HEK293 (cell line): Measurements from ENCODE around the gene TMEM100.

Experiments
- CTCF ChIA-PET: fragments of 350-600 bp; formaldehyde crosslinking; extraction: SDS; loops from one replicate; lab custom pipeline; 2021; ENCODE audit warnings: antibody characterized with exemption; lab: Yijun Ruan, JAX
- POLR2A ChIA-PET: fragments of 300-600 bp; formaldehyde crosslinking; extraction: SDS; loops from one replicate; lab custom pipeline; 2020; ENCODE audit warnings: antibody characterized with exemption, inconsistent platforms; lab: Yijun Ruan, JAX
- H3K27ac ChIP-seq: fragments of 200-500 bp; sonication (Bioruptor generic); 2 replicates; pipeline ENCODE4 v1.5.1; 2014; ENCODE audit warnings: low read depth, low read length, control low read depth, inconsistent platforms; ENCODE audit errors: extremely low read depth
- H3K36me3 ChIP-seq, 2 experiments: fragments of 200-500 bp in 1 of 2; sonication (Bioruptor generic) in 1 of 2; 1 replicate in 1 of 2; 2 replicates in 1 of 2; pipeline ENCODE4 v1.5.1; 2014 to 2017; ENCODE audit warnings: inconsistent platforms in 2 of 2, low read length in 2 of 2; ENCODE audit not compliant: control insufficient read depth in 2 of 2, insufficient read depth in 1 of 2
- H3K4me1 ChIP-seq: fragments of 200-500 bp; sonication (Bioruptor generic); 2 replicates; pipeline ENCODE4 v1.5.1; 2014; ENCODE audit warnings: mild to moderate bottlenecking, low read length, inconsistent platforms; ENCODE audit not compliant: control insufficient read depth, insufficient read depth
- H3K4me3 ChIP-seq: 2 replicates; pipeline ENCODE4 v1.5.1; 2011; ENCODE audit warnings: low read depth, mild to moderate bottlenecking, control low read depth, low read length, moderate library complexity
- H3K9me3 ChIP-seq: fragments of 200-500 bp; sonication (Bioruptor generic); 2 replicates; pipeline ENCODE4 v1.5.1; 2014; ENCODE audit warnings: low read depth, low read length, inconsistent platforms; ENCODE audit not compliant: control insufficient read depth, insufficient read depth
- BCL11A ChIP-seq: fragments of 450-650 bp; formaldehyde crosslinking; IDR thresholded peaks from 2 replicates; pipeline ENCODE4 v1.5.1; 2016; ENCODE audit warnings: low read depth, missing biosample characterization, missing genetic modification characterization
- SP2 ChIP-seq: fragments of 450-650 bp; formaldehyde crosslinking; IDR thresholded peaks from 2 replicates; pipeline ENCODE4 v1.5.1; 2016; ENCODE audit warnings: missing biosample characterization, missing genetic modification characterization
- SP3 ChIP-seq: fragments of 450-650 bp; formaldehyde crosslinking; IDR thresholded peaks from 2 replicates; pipeline ENCODE4 v1.5.1; 2016; ENCODE audit warnings: missing biosample characterization, missing genetic modification characterization
- WT1 ChIP-seq: fragments of 450-650 bp; formaldehyde crosslinking; IDR thresholded peaks from 2 replicates; pipeline ENCODE4 v1.5.1; 2016; ENCODE audit warnings: missing biosample characterization, missing genetic modification characterization
- ZBTB48 ChIP-seq: fragments of 450-650 bp; formaldehyde crosslinking; IDR thresholded peaks from 2 replicates; pipeline ENCODE4 v1.5.1; 2016; ENCODE audit warnings: missing biosample characterization, missing genetic modification characterization
- ZBTB7A ChIP-seq: fragments of 450-650 bp; formaldehyde crosslinking; IDR thresholded peaks from 2 replicates; pipeline ENCODE4 v1.5.1; 2016; ENCODE audit warnings: low read depth, missing biosample characterization, missing genetic modification characterization
- ZBTB8A ChIP-seq: fragments of 450-650 bp; formaldehyde crosslinking; IDR thresholded peaks from 2 replicates; pipeline ENCODE4 v1.5.1; 2016; ENCODE audit warnings: missing biosample characterization, missing genetic modification characterization
- ZNF146 ChIP-seq: fragments of 450-650 bp; formaldehyde crosslinking; IDR thresholded peaks from 2 replicates; pipeline ENCODE4 v1.5.1; 2016; ENCODE audit warnings: missing biosample characterization, missing genetic modification characterization
- ZNF169 ChIP-seq: fragments of 450-650 bp; formaldehyde crosslinking; IDR thresholded peaks from 2 replicates; pipeline ENCODE4 v1.5.1; 2016; ENCODE audit warnings: missing biosample characterization, missing genetic modification characterization
- ZNF211 ChIP-seq: fragments of 450-650 bp; formaldehyde crosslinking; IDR thresholded peaks from 2 replicates; pipeline ENCODE4 v1.5.1; 2016; ENCODE audit warnings: low read depth, missing biosample characterization, missing genetic modification characterization
- ZNF311 ChIP-seq: fragments of 450-650 bp; formaldehyde crosslinking; IDR thresholded peaks from 2 replicates; pipeline ENCODE4 v1.5.1; 2017; ENCODE audit warnings: missing biosample characterization, missing genetic modification characterization, borderline replicate concordance
- ZNF341 ChIP-seq: fragments of 450-650 bp; formaldehyde crosslinking; IDR thresholded peaks from 2 replicates; pipeline ENCODE4; 2016; ENCODE audit warnings: low read depth, missing biosample characterization, missing genetic modification characterization
- ZNF391 ChIP-seq: fragments of 450-650 bp; formaldehyde crosslinking; IDR thresholded peaks from 2 replicates; pipeline ENCODE4 v1.5.1; 2016; ENCODE audit warnings: low read depth, missing biosample characterization, missing genetic modification characterization, borderline replicate concordance
- ZNF544 ChIP-seq: fragments of 450-650 bp; formaldehyde crosslinking; IDR thresholded peaks from 2 replicates; pipeline ENCODE4 v1.5.0; 2017; ENCODE audit warnings: missing biosample characterization, missing genetic modification characterization
- ZNF658 ChIP-seq: fragments of 450-650 bp; formaldehyde crosslinking; IDR thresholded peaks from 2 replicates; pipeline ENCODE4; 2016; ENCODE audit warnings: missing biosample characterization, missing genetic modification characterization
- ZNF660 ChIP-seq: fragments of 450-650 bp; IDR thresholded peaks from 2 replicates; pipeline ENCODE4 v1.5.1; 2018; ENCODE audit warnings: missing biosample characterization, mild to moderate bottlenecking, missing genetic modification characterization
- TF ChIP-seq, protein P1 (sequence below): fragments of 450-650 bp; formaldehyde crosslinking; IDR thresholded peaks from 2 replicates; pipeline ENCODE4 v1.5.1; 2016; ENCODE audit warnings: missing biosample characterization, missing genetic modification characterization
- TF ChIP-seq, protein P2 (sequence below): IDR thresholded peaks from 2 replicates; pipeline ENCODE4 v1.6.1; 2011; ENCODE audit warnings: mild to moderate bottlenecking, low read depth, low read length, borderline replicate concordance
- TF ChIP-seq, protein P3 (sequence below): fragments of 450-650 bp; formaldehyde crosslinking; IDR thresholded peaks from 2 replicates; pipeline ENCODE4 v1.5.1; 2017; ENCODE audit warnings: missing biosample characterization, missing genetic modification characterization
- TF ChIP-seq, protein P4 (sequence below): fragments of 450-650 bp; formaldehyde crosslinking; IDR thresholded peaks from 2 replicates; pipeline ENCODE4 v1.5.1; 2016; ENCODE audit warnings: missing biosample characterization, missing genetic modification characterization
- TF ChIP-seq, protein P5 (sequence below): fragments of 450-650 bp; formaldehyde crosslinking; IDR thresholded peaks from 2 replicates; pipeline ENCODE4 v1.5.1; 2016; ENCODE audit warnings: missing biosample characterization, missing genetic modification characterization
- TF ChIP-seq, protein P6 (sequence below): fragments of 450-650 bp; formaldehyde crosslinking; IDR thresholded peaks from 2 replicates; pipeline ENCODE4 v1.5.1; 2016; ENCODE audit warnings: missing biosample characterization, missing genetic modification characterization, low read depth
- TF ChIP-seq, protein P7 (sequence below): fragments of 450-650 bp; formaldehyde crosslinking; IDR thresholded peaks from 2 replicates; pipeline ENCODE4 v1.5.1; 2016; ENCODE audit warnings: missing biosample characterization, missing genetic modification characterization

TMEM100 gene

DNA sequence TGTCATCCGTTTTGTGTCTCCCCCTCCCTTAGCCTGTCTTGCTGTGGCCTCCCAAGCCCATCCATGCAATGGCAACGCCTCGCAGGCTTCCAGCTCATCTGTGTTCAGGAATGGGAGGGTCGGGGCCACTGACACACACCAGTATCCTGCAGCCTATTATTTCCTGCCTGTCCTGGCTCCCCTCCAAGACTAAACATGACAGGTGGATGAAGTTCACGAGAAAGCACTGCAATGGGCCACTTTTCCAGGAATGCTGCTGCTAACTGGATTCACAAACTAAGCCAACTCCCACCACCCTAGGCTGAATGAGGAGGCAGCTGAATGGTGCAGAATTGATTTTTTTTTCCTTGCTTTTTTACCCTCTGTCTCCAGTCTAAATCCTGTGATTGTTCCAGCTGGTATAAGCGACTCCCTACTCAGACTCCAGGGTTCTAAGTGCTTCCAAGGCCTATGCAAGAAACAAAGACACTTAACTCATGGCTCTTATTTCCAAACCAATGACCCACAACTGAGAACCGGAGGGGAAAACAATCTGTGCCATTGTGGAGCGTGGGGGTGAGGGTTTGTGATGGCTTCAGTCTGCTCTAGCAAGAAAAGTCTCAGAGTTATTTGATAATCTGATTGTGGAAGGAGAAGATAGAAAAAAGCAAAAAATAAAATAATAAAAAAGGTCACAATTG is 23.3 kb downstream of the TMEM100 start:
- Histone ChIP-seq H3K9me3 (no peaks in the 10 kb centered on the region), H3K36me3 (no peaks in the 10 kb centered on the region), H3K27ac (no peak overlapping the region), H3K4me1 (no peaks in the 10 kb centered on the region)
- TF ChIP-seq ZNF311 = no peak
- TF ChIP-seq, protein P1, sequence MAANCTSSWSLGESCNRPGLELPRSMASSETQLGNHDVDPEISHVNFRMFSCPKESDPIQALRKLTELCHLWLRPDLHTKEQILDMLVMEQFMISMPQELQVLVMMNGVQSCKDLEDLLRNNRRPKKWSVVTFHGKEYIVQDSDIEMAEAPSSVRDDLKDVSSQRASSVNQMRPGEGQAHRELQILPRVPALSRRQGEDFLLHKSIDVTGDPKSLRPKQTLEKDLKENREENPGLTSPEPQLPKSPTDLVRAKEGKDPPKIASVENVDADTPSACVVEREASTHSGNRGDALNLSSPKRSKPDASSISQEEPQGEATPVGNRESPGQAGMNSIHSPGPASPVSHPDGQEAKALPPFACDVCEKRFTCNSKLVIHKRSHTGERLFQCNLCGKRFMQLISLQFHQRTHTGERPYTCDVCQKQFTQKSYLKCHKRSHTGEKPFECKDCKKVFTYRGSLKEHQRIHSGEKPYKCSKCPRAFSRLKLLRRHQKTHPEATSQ (tag by site-specific recombination) = no peak
- no peak for TF ChIP-seq SP2 (tag by site-specific recombination)
- no peak for TF ChIP-seq BCL11A (tag by site-specific recombination)
- TF ChIP-seq, protein P2, sequence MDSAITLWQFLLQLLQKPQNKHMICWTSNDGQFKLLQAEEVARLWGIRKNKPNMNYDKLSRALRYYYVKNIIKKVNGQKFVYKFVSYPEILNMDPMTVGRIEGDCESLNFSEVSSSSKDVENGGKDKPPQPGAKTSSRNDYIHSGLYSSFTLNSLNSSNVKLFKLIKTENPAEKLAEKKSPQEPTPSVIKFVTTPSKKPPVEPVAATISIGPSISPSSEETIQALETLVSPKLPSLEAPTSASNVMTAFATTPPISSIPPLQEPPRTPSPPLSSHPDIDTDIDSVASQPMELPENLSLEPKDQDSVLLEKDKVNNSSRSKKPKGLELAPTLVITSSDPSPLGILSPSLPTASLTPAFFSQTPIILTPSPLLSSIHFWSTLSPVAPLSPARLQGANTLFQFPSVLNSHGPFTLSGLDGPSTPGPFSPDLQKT = no peak
- no peak for TF ChIP-seq SP3 (tag by site-specific recombination)
- TF ChIP-seq ZNF146 (tag by site-specific recombination) = no peak
- TF ChIP-seq ZNF658 (tag by site-specific recombination) = no peak
- TF ChIP-seq ZBTB7A (tag by site-specific recombination) = no peak
- no peak for TF ChIP-seq ZNF169 (tag by site-specific recombination)
- TF ChIP-seq ZBTB8A = no peak
- TF ChIP-seq, protein P3, sequence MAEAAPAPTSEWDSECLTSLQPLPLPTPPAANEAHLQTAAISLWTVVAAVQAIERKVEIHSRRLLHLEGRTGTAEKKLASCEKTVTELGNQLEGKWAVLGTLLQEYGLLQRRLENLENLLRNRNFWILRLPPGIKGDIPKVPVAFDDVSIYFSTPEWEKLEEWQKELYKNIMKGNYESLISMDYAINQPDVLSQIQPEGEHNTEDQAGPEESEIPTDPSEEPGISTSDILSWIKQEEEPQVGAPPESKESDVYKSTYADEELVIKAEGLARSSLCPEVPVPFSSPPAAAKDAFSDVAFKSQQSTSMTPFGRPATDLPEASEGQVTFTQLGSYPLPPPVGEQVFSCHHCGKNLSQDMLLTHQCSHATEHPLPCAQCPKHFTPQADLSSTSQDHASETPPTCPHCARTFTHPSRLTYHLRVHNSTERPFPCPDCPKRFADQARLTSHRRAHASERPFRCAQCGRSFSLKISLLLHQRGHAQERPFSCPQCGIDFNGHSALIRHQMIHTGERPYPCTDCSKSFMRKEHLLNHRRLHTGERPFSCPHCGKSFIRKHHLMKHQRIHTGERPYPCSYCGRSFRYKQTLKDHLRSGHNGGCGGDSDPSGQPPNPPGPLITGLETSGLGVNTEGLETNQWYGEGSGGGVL (tag by site-specific recombination) = no peak
- TF ChIP-seq ZNF341 (tag by site-specific recombination) = no peak
- no peak for TF ChIP-seq ZBTB48 (tag by site-specific recombination)
- TF ChIP-seq WT1 = no peak
- TF ChIP-seq ZNF544 (tag by site-specific recombination) = no peak
- no peak for TF ChIP-seq ZNF660
- no peak for TF ChIP-seq ZNF391 (tag by site-specific recombination)
- TF ChIP-seq, all 188 proteins: peak for 0
- CTCF ChIA-PET = interaction anchor here (0.9 to 1.1 kb wide), 2 partner anchors 18 to 173 kb away, joined by 3 to 4 read pairs; no protein-coding TSS in a partner anchor
- POLR2A ChIA-PET = no interaction called here
- no peak overlapping the region for H3K4me3 ChIP-seq

DNA sequence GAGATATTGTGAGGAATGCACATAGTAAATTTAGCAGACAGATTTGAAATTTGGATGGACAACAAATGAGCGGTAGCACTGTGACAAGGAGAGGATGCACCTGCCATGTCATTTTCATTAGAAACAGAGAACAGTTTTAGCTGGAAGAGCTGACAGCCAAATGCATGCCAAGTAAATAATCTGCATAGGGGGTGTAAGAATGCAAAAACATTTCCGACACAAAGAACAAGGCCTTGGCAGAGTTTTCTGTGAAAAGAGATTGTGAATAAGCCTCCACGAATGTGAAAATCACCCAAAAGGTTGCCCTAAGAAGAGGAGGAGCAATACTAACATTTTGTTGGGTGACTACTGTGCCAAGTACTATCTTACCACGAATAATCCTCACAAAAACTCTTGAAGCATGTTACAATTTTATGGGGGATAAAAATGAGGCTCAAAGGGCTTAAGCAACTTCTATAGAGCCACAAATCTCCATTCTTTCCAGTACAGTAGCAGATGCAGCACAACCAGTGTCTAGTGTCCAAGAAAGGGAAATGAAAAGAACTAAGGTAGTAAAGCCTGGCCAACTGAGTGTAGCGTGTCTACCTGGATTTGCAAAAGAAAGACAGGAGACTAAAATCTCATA is 28.3 kb downstream of the TMEM100 start:
- H3K4me1 ChIP-seq = peaks cover 10% of the 10 kb centered on the region
- no peaks in the 10 kb centered on the region for H3K36me3 ChIP-seq
- H3K9me3 ChIP-seq = no peaks in the 10 kb centered on the region
- POLR2A ChIA-PET = no interaction called here
- no peak overlapping the region for H3K27ac ChIP-seq
- CTCF ChIA-PET = interaction anchor here (0.7 kb wide), 1 partner anchor 346 kb away, joined by 3 read pairs; no protein-coding TSS in a partner anchor
- no peak overlapping the region for H3K4me3 ChIP-seq
- TF ChIP-seq, protein P4, sequence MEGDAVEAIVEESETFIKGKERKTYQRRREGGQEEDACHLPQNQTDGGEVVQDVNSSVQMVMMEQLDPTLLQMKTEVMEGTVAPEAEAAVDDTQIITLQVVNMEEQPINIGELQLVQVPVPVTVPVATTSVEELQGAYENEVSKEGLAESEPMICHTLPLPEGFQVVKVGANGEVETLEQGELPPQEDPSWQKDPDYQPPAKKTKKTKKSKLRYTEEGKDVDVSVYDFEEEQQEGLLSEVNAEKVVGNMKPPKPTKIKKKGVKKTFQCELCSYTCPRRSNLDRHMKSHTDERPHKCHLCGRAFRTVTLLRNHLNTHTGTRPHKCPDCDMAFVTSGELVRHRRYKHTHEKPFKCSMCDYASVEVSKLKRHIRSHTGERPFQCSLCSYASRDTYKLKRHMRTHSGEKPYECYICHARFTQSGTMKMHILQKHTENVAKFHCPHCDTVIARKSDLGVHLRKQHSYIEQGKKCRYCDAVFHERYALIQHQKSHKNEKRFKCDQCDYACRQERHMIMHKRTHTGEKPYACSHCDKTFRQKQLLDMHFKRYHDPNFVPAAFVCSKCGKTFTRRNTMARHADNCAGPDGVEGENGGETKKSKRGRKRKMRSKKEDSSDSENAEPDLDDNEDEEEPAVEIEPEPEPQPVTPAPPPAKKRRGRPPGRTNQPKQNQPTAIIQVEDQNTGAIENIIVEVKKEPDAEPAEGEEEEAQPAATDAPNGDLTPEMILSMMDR = no peak
- TF ChIP-seq, protein P5, sequence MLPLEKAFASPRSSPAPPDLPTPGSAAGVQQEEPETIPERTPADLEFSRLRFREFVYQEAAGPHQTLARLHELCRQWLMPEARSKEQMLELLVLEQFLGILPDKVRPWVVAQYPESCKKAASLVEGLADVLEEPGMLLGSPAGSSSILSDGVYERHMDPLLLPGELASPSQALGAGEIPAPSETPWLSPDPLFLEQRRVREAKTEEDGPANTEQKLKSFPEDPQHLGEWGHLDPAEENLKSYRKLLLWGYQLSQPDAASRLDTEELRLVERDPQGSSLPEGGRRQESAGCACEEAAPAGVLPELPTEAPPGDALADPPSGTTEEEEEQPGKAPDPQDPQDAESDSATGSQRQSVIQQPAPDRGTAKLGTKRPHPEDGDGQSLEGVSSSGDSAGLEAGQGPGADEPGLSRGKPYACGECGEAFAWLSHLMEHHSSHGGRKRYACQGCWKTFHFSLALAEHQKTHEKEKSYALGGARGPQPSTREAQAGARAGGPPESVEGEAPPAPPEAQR = no peak
- TF ChIP-seq, protein P6, sequence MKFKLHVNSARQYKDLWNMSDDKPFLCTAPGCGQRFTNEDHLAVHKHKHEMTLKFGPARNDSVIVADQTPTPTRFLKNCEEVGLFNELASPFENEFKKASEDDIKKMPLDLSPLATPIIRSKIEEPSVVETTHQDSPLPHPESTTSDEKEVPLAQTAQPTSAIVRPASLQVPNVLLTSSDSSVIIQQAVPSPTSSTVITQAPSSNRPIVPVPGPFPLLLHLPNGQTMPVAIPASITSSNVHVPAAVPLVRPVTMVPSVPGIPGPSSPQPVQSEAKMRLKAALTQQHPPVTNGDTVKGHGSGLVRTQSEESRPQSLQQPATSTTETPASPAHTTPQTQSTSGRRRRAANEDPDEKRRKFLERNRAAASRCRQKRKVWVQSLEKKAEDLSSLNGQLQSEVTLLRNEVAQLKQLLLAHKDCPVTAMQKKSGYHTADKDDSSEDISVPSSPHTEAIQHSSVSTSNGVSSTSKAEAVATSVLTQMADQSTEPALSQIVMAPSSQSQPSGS (tag by site-specific recombination) = no peak
- TF ChIP-seq, protein P7, sequence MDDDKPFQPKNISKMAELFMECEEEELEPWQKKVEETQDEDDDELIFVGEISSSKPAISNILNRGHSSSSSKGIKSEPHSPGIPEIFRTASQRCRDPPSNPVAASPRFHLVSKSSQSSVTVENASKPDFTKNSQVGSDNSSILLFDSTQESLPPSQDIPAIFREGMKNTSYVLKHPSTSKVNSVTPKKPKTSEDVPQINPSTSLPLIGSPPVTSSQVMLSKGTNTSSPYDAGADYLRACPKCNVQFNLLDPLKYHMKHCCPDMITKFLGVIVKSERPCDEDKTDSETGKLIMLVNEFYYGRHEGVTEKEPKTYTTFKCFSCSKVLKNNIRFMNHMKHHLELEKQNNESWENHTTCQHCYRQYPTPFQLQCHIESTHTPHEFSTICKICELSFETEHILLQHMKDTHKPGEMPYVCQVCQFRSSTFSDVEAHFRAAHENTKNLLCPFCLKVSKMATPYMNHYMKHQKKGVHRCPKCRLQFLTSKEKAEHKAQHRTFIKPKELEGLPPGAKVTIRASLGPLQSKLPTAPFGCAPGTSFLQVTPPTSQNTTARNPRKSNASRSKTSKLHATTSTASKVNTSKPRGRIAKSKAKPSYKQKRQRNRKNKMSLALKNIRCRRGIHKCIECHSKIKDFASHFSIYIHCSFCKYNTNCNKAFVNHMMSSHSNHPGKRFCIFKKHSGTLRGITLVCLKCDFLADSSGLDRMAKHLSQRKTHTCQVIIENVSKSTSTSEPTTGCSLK (tag by site-specific recombination) = no peak
- no peak for TF ChIP-seq ZNF211 (tag by site-specific recombination)
